ENCODE measurements around the gene WASHC4. TPM values are rescaled to one million over a fixed set of nuclear protein-coding genes. Genes with fewer than 3 reads are reported as not detected.

Gene WASHC4
- total RNA-seq, 1 donor: 148 TPM

- TF ChIP-seq CTCF (IDR thresholded peaks at IDR 0.05; ENCODE audit: insufficient read depth, low read depth, low read length): no peak
- DNase-seq (ENCODE audit: low read depth): no peak
- H3K4me3 ChIP-seq (ENCODE audit: low read depth, low read length): no peak overlapping the region
Measured at GRCh38 chr12:105204916-105205315, 97.4 kb downstream of the WASHC4 start.

GRCh38 chr12:105205322-105206048 lies 98.0 kb downstream of the WASHC4 start:
- no peak overlapping the region for H3K4me3 ChIP-seq (ENCODE audit: low read depth, low read length)
- TF ChIP-seq CTCF (IDR thresholded peaks at IDR 0.05; ENCODE audit: insufficient read depth, low read depth, low read length): no peak
- no peak for DNase-seq (ENCODE audit: low read depth)

GRCh38 chr12:105206686-105207374 lies 99.3 kb downstream of the WASHC4 start:
- no peak overlapping the region for H3K4me3 ChIP-seq (ENCODE audit: low read depth, low read length)
- no peak for DNase-seq (ENCODE audit: low read depth)
- no peak for TF ChIP-seq CTCF (IDR thresholded peaks at IDR 0.05; ENCODE audit: insufficient read depth, low read depth, low read length)

- TF ChIP-seq CTCF (IDR thresholded peaks at IDR 0.05; ENCODE audit: insufficient read depth, low read depth, low read length): no peak
- no peak for DNase-seq (ENCODE audit: low read depth)
Measured at GRCh38 chr12:105209091-105209490, 101.6 kb downstream of the WASHC4 start.

GRCh38 chr12:105212438-105212837 lies 104.9 kb downstream of the WASHC4 start:
- no peak for TF ChIP-seq CTCF (IDR thresholded peaks at IDR 0.05; ENCODE audit: insufficient read depth, low read depth, low read length)
- DNase-seq (ENCODE audit: low read depth): peak; percentile 62
- no peak overlapping the region for H3K4me3 ChIP-seq (ENCODE audit: low read depth, low read length)

More at GRCh38 chr12:105209091-105209490, 101.6 kb downstream of the WASHC4 start:
- H3K4me3 ChIP-seq (ENCODE audit: low read depth, low read length): no peak overlapping the region

GRCh38 chr12:105214148-105214547 lies 106.6 kb downstream of the WASHC4 start:
- no peak for DNase-seq (ENCODE audit: low read depth)
- no peak overlapping the region for H3K4me3 ChIP-seq (ENCODE audit: low read depth, low read length)
- no peak for TF ChIP-seq CTCF (IDR thresholded peaks at IDR 0.05; ENCODE audit: insufficient read depth, low read depth, low read length)

Measured in fibroblast of villous mesenchyme (primary cell).